H1 (cell line): ENCODE results near the gene SLC4A1. TPM values are rescaled to one million over a fixed set of nuclear protein-coding genes. Genes with fewer than 3 reads are reported as not detected.

Source experiments
- ASH2L ChIP-seq: fragments of 200-600, 300-600 bp; sonication (generic); IDR thresholded peaks from one replicate; pipeline ENCODE4 v1.7.1; 2017; ENCODE audit warnings: low read length
- POU5F1 ChIP-seq: IDR thresholded peaks from 2 replicates; pipeline ENCODE4 v1.6.1; 2011; ENCODE audit warnings: low read depth, mild to moderate bottlenecking, low read length, moderate library complexity
- RBBP5 ChIP-seq: IDR thresholded peaks from 2 replicates; pipeline ENCODE4 v1.7.1; 2012; ENCODE audit warnings: low read depth, mild to moderate bottlenecking, inconsistent platforms, low read length, moderate library complexity, borderline replicate concordance
- SIX5 ChIP-seq: IDR thresholded peaks from 2 replicates; pipeline ENCODE4 v1.6.1; 2011; ENCODE audit warnings: mild to moderate bottlenecking, low read depth, low read length
- SP2 ChIP-seq: IDR thresholded peaks from 2 replicates; pipeline ENCODE4 v1.6.1; 2012; ENCODE audit warnings: mild to moderate bottlenecking, low read length, inconsistent platforms
- USF2 ChIP-seq: IDR thresholded peaks from 2 replicates; pipeline ENCODE4 v1.6.1; 2011; ENCODE audit warnings: low read length, improper control_type of control experiment
- polyA plus RNA-seq, 7 experiments: library from polyadenylated mRNA; depleted of rRNA in 3 of 7; stranded (reverse) in 5 of 7; unstranded in 2 of 7; fragments of >200 nt in 5 of 7; fragments of 200-250 nt in 2 of 7; gene quantifications; 1 replicate in 5 of 7; 2 replicates in 1 of 7; 4 replicates in 1 of 7; pipeline versions ENCODE4 v1.2.1 to v1.2.3, GENCODE V29; 2011 to 2013; ENCODE audit warnings: missing spikeins in 2 of 7, mixed read lengths in 2 of 7
- total RNA-seq: library from RNA; stranded (reverse); fragmentation: NEBNext Ultra II Directional; extraction: Animal tissue kit (Norgen Biotek cat#: 25700); gene quantifications from 2 replicates; pipeline ENCODE4 v1.2.1, GENCODE V29; 2021

The SLC4A1 gene
- total and polyA plus RNA-seq, 2 of the 8 experiments (the other 6 are each of a cell fraction or from before 2014, with no cell fraction given) = 0.08 TPM; not detected in 1

GRCh38 chr17:44229090-44229489 is 38.8 kb downstream of the SLC4A1 start (continued):
- no peak for TF ChIP-seq USF2
- no peak for TF ChIP-seq ASH2L
- TF ChIP-seq POU5F1 = no peak
- TF ChIP-seq SIX5 = no peak
- no peak for TF ChIP-seq RBBP5
- no peak for TF ChIP-seq SP2
